H1 (cell line): ENCODE results near the gene PDZD4. TPM values are rescaled to one million over a fixed set of nuclear protein-coding genes. Genes with fewer than 3 reads are reported as not detected.

Experiments
- CTCF ChIA-PET: fragments of 300-600 bp; sonication (Branson Sonifier 250); formaldehyde crosslinking; loops from one replicate; lab custom pipeline; 2021; ENCODE audit not compliant: partially characterized antibody; lab: Charles Lee
- POLR2A ChIA-PET: fragments of 300-600 bp; sonication (Branson Sonifier 250); formaldehyde crosslinking; loops from one replicate; lab custom pipeline; 2021; ENCODE audit warnings: inconsistent platforms; ENCODE audit not compliant: partially characterized antibody; lab: Charles Lee
- DNase-seq, 2 experiments: peaks; one replicate each; pipeline versions ENCODE4 v3.0.0 to v3.0.0-alpha.2; 2010 to 2022; ENCODE audit warnings: low spot score in 2 of 2, low read depth in 1 of 2, mixed read lengths in 1 of 2
- FAIRE-seq: peaks from 2 replicates; lab custom pipeline; 2011; peaks lifted over from hg19 to GRCh38; lab: Jason Lieb, UNC
- H2AFZ ChIP-seq: 2 replicates; pipeline ENCODE4 v1.8.1; 2012; ENCODE audit warnings: low read length, inconsistent platforms
- H2AK5ac ChIP-seq: 2 replicates; pipeline ENCODE4 v1.6.1; 2013; ENCODE audit warnings: low read depth, low read length
- H2BK120ac ChIP-seq: replicated peaks from 2 replicates; pipeline ENCODE3; 2013; ENCODE audit warnings: low read depth, low read length, inconsistent platforms
- H2BK12ac ChIP-seq: 2 replicates; pipeline ENCODE4 v1.6.1; 2013; ENCODE audit warnings: low read depth, low read length
- H2BK15ac ChIP-seq: 2 replicates; pipeline ENCODE4 v1.6.1; 2013; ENCODE audit warnings: low read length
- H2BK20ac ChIP-seq: 2 replicates; pipeline ENCODE4 v1.6.1; 2013; ENCODE audit warnings: low read length
- H2BK5ac ChIP-seq: 2 replicates; pipeline ENCODE4 v1.6.1; 2013; ENCODE audit warnings: low read depth, low read length
- H3K14ac ChIP-seq: 2 replicates; pipeline ENCODE4 v1.6.1; 2013; ENCODE audit warnings: inconsistent platforms; ENCODE audit not compliant: insufficient read length
- H3K18ac ChIP-seq: 2 replicates; pipeline ENCODE4 v1.6.1; 2013; ENCODE audit warnings: low read length; ENCODE audit errors: extremely low read depth
- H3K23ac ChIP-seq: 2 replicates; pipeline ENCODE4 v1.6.1; 2013; ENCODE audit warnings: inconsistent platforms; ENCODE audit not compliant: insufficient read length
- H3K23me2 ChIP-seq: 2 replicates; pipeline ENCODE4 v1.6.1; 2013; ENCODE audit warnings: low read depth, low read length
- H3K27ac ChIP-seq: 2 replicates; pipeline ENCODE4 v1.6.1; 2011; ENCODE audit warnings: low read depth, low read length, inconsistent platforms
- H3K27me3 ChIP-seq, 4 experiments: replicated peaks in 1 of 4; 1 replicate in 1 of 4; 2 replicates in 3 of 4; pipeline versions ENCODE4 v1.6.1 to v1.8.1; 2011 to 2013; ENCODE audit warnings: low read length in 3 of 4, mild to moderate bottlenecking in 3 of 4, inconsistent platforms in 2 of 4, mixed read lengths in 2 of 4, moderate library complexity in 1 of 4; ENCODE audit not compliant: control insufficient read depth in 3 of 4, insufficient read depth in 3 of 4; ENCODE audit errors: extremely low read depth in 1 of 4
- H3K36me3 ChIP-seq, 4 experiments: 2 replicates each; pipeline versions ENCODE4 v1.6.1 to v1.8.1; 2011 to 2013; ENCODE audit warnings: mild to moderate bottlenecking in 4 of 4, low read length in 3 of 4, moderate library complexity in 2 of 4, control low read depth in 1 of 4, inconsistent platforms in 1 of 4; ENCODE audit not compliant: insufficient read depth in 4 of 4, control insufficient read depth in 2 of 4
- H3K4ac ChIP-seq: replicated peaks from 2 replicates; pipeline ENCODE3; 2013; ENCODE audit warnings: low read length, low read depth, mixed read lengths, inconsistent platforms; ENCODE audit not compliant: insufficient read length
- H3K4me1 ChIP-seq, 4 experiments: replicated peaks in 1 of 4; 1 replicate in 1 of 4; 2 replicates in 3 of 4; pipeline versions ENCODE4 v1.6.1 to v1.8.1; 2011 to 2013; ENCODE audit warnings: low read length in 3 of 4, inconsistent platforms in 2 of 4, mixed read lengths in 1 of 4; ENCODE audit not compliant: insufficient read depth in 4 of 4, control insufficient read depth in 3 of 4
- H3K4me2 ChIP-seq, 2 experiments: 2 replicates each; pipeline versions ENCODE4 v1.6.1 to v1.8.1; 2011 to 2013; ENCODE audit warnings: low read depth in 2 of 2, low read length in 2 of 2, control low read depth in 1 of 2, inconsistent platforms in 1 of 2, mild to moderate bottlenecking in 1 of 2; ENCODE audit not compliant: insufficient read depth in 1 of 2
- H3K4me3 ChIP-seq, 4 experiments: fragments of 200-600, 300-600 bp in 1 of 4; sonication (generic), shearing (Covaris generic), sonication (Bioruptor Twin) in 1 of 4; 2 replicates each; pipeline versions ENCODE4 v1.5.1 to v1.8.1; 2011 to 2016; ENCODE audit warnings: low read length in 4 of 4, low read depth in 3 of 4, control low read depth in 2 of 4, inconsistent platforms in 2 of 4, mild to moderate bottlenecking in 2 of 4, mixed read lengths in 1 of 4, moderate library complexity in 1 of 4; ENCODE audit not compliant: insufficient read depth in 2 of 4; ENCODE audit errors: extremely low read depth in 1 of 4
- H3K56ac ChIP-seq: replicated peaks from 2 replicates; pipeline ENCODE3; 2013; ENCODE audit warnings: low read depth, mild to moderate bottlenecking, mixed read lengths, low read length, inconsistent platforms; ENCODE audit not compliant: insufficient read length
- H3K79me1 ChIP-seq: 2 replicates; pipeline ENCODE4 v1.6.1; 2013; ENCODE audit warnings: low read depth, low read length, control low read depth
- H3K79me2 ChIP-seq, 2 experiments: 2 replicates each; pipeline versions ENCODE4 v1.6.1 to v1.8.1; 2012 to 2013; ENCODE audit warnings: low read length in 2 of 2, mild to moderate bottlenecking in 2 of 2, inconsistent platforms in 1 of 2; ENCODE audit not compliant: insufficient read depth in 2 of 2, control insufficient read depth in 1 of 2
- H3K9ac ChIP-seq, 4 experiments: replicated peaks in 1 of 4; 1 replicate in 1 of 4; 2 replicates in 3 of 4; pipeline versions ENCODE4 v1.6.1 to v1.8.1; 2011 to 2013; ENCODE audit warnings: low read depth in 3 of 4, low read length in 3 of 4, control low read depth in 2 of 4, mild to moderate bottlenecking in 2 of 4, moderate library complexity in 2 of 4, inconsistent platforms in 1 of 4; ENCODE audit errors: extremely low read depth in 1 of 4
- H3K9me3 ChIP-seq, 2 experiments: 2 replicates each; pipeline versions ENCODE4 v1.6.1 to v1.8.1; 2012 to 2013; ENCODE audit warnings: mild to moderate bottlenecking in 2 of 2, moderate library complexity in 2 of 2, control low read depth in 1 of 2, inconsistent platforms in 1 of 2, low read depth in 1 of 2, low read length in 1 of 2, mixed read lengths in 1 of 2; ENCODE audit not compliant: insufficient read depth in 2 of 2
- H4K20me1 ChIP-seq, 2 experiments: replicated peaks in 1 of 2; 2 replicates each; pipeline versions ENCODE3 to v1.8.1; 2011 to 2013; ENCODE audit warnings: inconsistent platforms in 2 of 2, low read length in 2 of 2, mild to moderate bottlenecking in 1 of 2; ENCODE audit not compliant: insufficient read depth in 2 of 2, control insufficient read depth in 1 of 2
- H4K5ac ChIP-seq: 2 replicates; pipeline ENCODE4 v1.6.1; 2013; ENCODE audit warnings: low read length, low read depth, mixed read lengths, inconsistent platforms; ENCODE audit not compliant: insufficient read length
- H4K8ac ChIP-seq: 2 replicates; pipeline ENCODE4 v1.8.0; 2013; ENCODE audit warnings: mild to moderate bottlenecking, moderate library complexity, low read length, inconsistent platforms; ENCODE audit not compliant: insufficient read depth; ENCODE audit errors: extremely low read depth
- H4K91ac ChIP-seq: replicated peaks from 2 replicates; pipeline ENCODE3; 2013; ENCODE audit warnings: low read length, mixed read lengths, inconsistent platforms; ENCODE audit not compliant: insufficient read length
- CEBPB ChIP-seq: IDR thresholded peaks from 2 replicates; pipeline ENCODE4 v1.6.1; 2012; ENCODE audit warnings: low read depth, low read length
- CTBP2 ChIP-seq: IDR thresholded peaks from 2 replicates; pipeline ENCODE4 v1.7.0; 2011; ENCODE audit warnings: borderline replicate concordance, mild to moderate bottlenecking, moderate library complexity, mixed read lengths, low read length; ENCODE audit not compliant: insufficient read depth, insufficient read length
- WGBS, 2 experiments: shearing (Covaris generic) in 1 of 2; methylation state at CpG; one replicate each; pipeline versions ENCODE4 v1.1.6 to v1.1.7; 2013 to 2015; ENCODE audit warnings: low lambda C conversion rate in 2 of 2, mixed read lengths in 2 of 2, inconsistent platforms in 1 of 2, low coverage in 1 of 2, missing lambda C conversion rate in 1 of 2; ENCODE audit not compliant: insufficient replicate concordance in 2 of 2, insufficient coverage in 1 of 2, insufficient read length in 1 of 2; ENCODE audit errors: extremely low coverage in 1 of 2, missing lambda C conversion rate in 1 of 2; 5-methylcytosine and 5-hydroxymethylcytosine counted together
- polyA plus RNA-seq, 7 experiments: library from polyadenylated mRNA; depleted of rRNA in 3 of 7; stranded (reverse) in 5 of 7; unstranded in 2 of 7; fragments of >200 nt in 5 of 7; fragments of 200-250 nt in 2 of 7; gene quantifications; 1 replicate in 5 of 7; 2 replicates in 1 of 7; 4 replicates in 1 of 7; pipeline versions ENCODE4 v1.2.1 to v1.2.3, GENCODE V29; 2011 to 2013; ENCODE audit warnings: missing spikeins in 2 of 7, mixed read lengths in 2 of 7
- total RNA-seq: library from RNA; stranded (reverse); fragmentation: NEBNext Ultra II Directional; extraction: Animal tissue kit (Norgen Biotek cat#: 25700); gene quantifications from 2 replicates; pipeline ENCODE4 v1.2.1, GENCODE V29; 2021
- TF ChIP-seq, protein P1 (sequence below): IDR thresholded peaks from 2 replicates; pipeline ENCODE4 v1.6.1; 2012; ENCODE audit warnings: inconsistent platforms

Gene PDZD4
- total and polyA plus RNA-seq, 2 of the 8 experiments (the other 6 are each of a cell fraction or from before 2014, with no cell fraction given): 45.8 to 169 TPM

DNA sequence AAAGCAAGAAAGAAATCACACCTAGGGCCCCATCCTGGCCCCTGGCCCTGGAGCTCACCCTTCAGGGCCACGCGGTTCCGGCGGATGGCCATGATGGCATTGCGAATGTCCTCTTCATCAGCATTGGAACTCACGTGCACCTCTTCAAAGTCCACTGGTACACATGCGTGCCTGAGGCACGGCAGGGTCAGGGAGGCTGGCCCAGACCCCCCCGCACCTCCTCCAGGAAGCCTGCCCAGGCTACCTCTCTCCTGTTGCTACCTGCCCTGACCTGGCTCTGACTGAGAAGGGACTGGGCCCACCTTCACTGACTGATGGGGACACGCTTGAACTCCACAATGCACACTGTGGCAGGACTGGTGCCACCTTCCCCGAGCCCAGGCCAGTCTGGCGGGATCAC lies 40.7 kb downstream of the PDZD4 start:
- Histone ChIP-seq H3K9ac (no peak overlapping the region), H3K4me1 (peaks cover 0 to 6% (median under 1%) of the 10 kb centered on the region in 4 experiments; a peak in 3 of 7 replicates), H3K56ac (no peak overlapping the region), H3K4me3 (no peak overlapping the region), H2BK12ac (no peak overlapping the region), H3K27me3 (no peaks in the 10 kb centered on the region), H3K23me2 (no peaks in the 10 kb centered on the region; the same call in 1 of the 2 replicates), H4K91ac (no peak overlapping the region), H3K23ac (no peak overlapping the region), H3K4ac (no peak overlapping the region), H3K36me3 (peaks cover 0 to 10% (median 0%) of the 10 kb centered on the region in 4 experiments; a peak in 2 of 8 replicates), H2AK5ac (no peak overlapping the region), H3K18ac (no peak overlapping the region), H2BK20ac (no peak overlapping the region), H2BK15ac (no peak overlapping the region), H3K9me3 (no peaks in the 10 kb centered on the region), H4K20me1 (peaks cover 0 to 4% of the 10 kb centered on the region in 2 experiments), H3K27ac (no peak overlapping the region), H4K5ac (no peak overlapping the region), H3K79me1 (no peaks in the 10 kb centered on the region; the same call in 1 of the 2 replicates), H4K8ac (no peak overlapping the region), H3K4me2 (no peak overlapping the region), H3K14ac (no peak overlapping the region), H3K79me2 (peaks cover 0 to 20% of the 10 kb centered on the region in 2 experiments; a peak in 1 of 4 replicates), H2BK120ac (no peak overlapping the region), H2BK5ac (no peak overlapping the region), H2AFZ (no peak overlapping the region)
- no peak for DNase-seq
- no peak for FAIRE-seq
- CTCF ChIA-PET: interaction anchor here (1.1 kb wide), 1 partner anchor 22 kb away, joined by 4 read pairs; no protein-coding TSS in a partner anchor
- POLR2A ChIA-PET: no interaction called here
- WGBS, 2 experiments: 88% methylated on average over 3 of the region's 12 CpGs; no CpG with 5 or more reads in 1 of the 2 experiments
- TF ChIP-seq, protein P1, sequence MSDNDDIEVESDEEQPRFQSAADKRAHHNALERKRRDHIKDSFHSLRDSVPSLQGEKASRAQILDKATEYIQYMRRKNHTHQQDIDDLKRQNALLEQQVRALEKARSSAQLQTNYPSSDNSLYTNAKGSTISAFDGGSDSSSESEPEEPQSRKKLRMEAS: no peak
- TF ChIP-seq CTBP2 (no peak), CEBPB (no peak)
